ENCODE measurements around the gene SLC7A9.

The SLC7A9 gene

DNA sequence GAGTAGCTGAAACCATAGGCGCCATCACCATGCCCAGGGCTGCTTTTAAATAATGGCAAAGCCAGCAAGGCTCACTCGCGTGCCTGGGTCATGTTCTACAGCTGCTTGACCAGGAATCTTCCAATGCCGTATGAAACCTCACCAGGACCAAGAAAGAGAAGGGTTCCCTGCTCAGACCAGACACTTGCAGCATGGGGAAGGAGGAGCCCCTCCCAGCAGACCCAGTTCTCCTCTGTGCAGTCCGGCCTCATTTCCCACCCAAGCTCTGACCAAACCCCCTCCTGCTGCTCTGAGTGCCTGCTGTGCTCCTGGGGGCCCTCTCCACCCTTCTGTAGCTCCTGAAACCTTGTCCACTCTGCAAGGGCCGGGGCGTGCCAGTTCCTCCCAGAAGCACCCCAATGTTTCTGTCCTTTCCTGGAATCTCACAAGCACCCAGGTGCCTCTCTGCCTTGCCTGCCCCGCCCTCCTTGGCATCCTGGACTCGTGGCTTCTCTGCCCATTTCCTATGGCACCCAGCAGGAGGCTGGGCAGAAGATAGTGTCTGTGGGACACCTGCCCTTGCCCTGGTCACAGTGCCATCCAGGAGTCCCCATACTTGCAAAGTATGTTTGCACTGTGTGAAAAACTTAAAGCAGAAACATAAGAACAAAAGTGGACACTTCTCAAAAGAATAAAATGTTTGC, 6.8 kb upstream of the SLC7A9 start:
- no peak for DNase-seq
- no peaks in the 10 kb centered on the region for H3K4me1 Mint-ChIP-seq
- no peak overlapping the region for H3K4me3 Mint-ChIP-seq
- no peak for TF ChIP-seq CTCF (IDR thresholded peaks at IDR 0.05)
- no peak overlapping the region for H3K27ac Mint-ChIP-seq
- H3K9me3 Mint-ChIP-seq, result no peaks in the 10 kb centered on the region
- peaks cover 5% of the 10 kb centered on the region for H3K27me3 Mint-ChIP-seq (ENCODE audit: low read depth, poor library complexity)
- peaks cover 21% of the 10 kb centered on the region for H3K36me3 Mint-ChIP-seq (ENCODE audit: low read depth)

DNA sequence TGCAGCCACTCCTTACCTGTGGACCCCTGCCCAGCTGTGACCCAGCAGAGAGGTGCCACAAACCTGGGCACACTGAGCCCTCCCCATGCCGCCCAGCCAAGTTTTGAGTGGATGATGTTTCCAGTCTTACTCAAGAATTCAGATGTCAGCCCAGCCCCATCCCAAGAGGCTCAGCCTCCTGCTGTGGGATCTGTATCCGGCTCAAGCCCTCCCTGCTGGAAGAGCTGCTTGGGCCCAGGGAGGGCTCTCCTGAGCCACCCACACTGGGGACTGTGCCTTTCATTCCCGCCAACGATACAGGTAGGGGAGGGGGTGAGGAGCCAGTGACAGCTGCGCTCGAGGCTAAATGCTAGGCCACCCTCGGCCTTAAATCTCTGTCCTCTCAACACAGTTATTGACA, 5.9 kb upstream of the SLC7A9 start:
- no peak for DNase-seq
- H3K36me3 Mint-ChIP-seq (ENCODE audit: low read depth), result peaks cover 18% of the 10 kb centered on the region
- no peaks in the 10 kb centered on the region for H3K9me3 Mint-ChIP-seq
- H3K4me1 Mint-ChIP-seq, result no peaks in the 10 kb centered on the region
- no peak overlapping the region for H3K4me3 Mint-ChIP-seq
- no peak overlapping the region for H3K27ac Mint-ChIP-seq
- peaks cover 6% of the 10 kb centered on the region for H3K27me3 Mint-ChIP-seq (ENCODE audit: low read depth, poor library complexity)
- TF ChIP-seq CTCF (IDR thresholded peaks at IDR 0.05), result no peak

- Mint-ChIP-seq H3K27ac (no peak overlapping the region), H3K4me3 (no peak overlapping the region), H3K36me3 (ENCODE audit: low read depth) (peaks cover 14% of the 10 kb centered on the region), H3K9me3 (no peaks in the 10 kb centered on the region), H3K4me1 (peaks cover 2% of the 10 kb centered on the region), H3K27me3 (ENCODE audit: low read depth, poor library complexity) (peaks cover 6% of the 10 kb centered on the region)
- TF ChIP-seq CTCF (IDR thresholded peaks at IDR 0.05), result no peak
- no peak for DNase-seq
These were observed 5.0 kb upstream of the SLC7A9 start for GRCh38 chr19:32874605-32875004.

- no peak for DNase-seq
- Mint-ChIP-seq H3K4me1 (peaks cover 4% of the 10 kb centered on the region), H3K9me3 (no peaks in the 10 kb centered on the region), H3K4me3 (no peak overlapping the region), H3K27ac (peak overlapping the region; percentile 28), H3K36me3 (ENCODE audit: low read depth) (peaks cover 6% of the 10 kb centered on the region), H3K27me3 (ENCODE audit: low read depth, poor library complexity) (peaks cover 6% of the 10 kb centered on the region)
- no peak for TF ChIP-seq CTCF (IDR thresholded peaks at IDR 0.05)
These were observed 3.8 kb upstream of the SLC7A9 start for GRCh38 chr19:32873247-32873959.

- Mint-ChIP-seq H3K4me3 (no peak overlapping the region), H3K4me1 (peaks cover 4% of the 10 kb centered on the region), H3K27ac (no peak overlapping the region), H3K36me3 (ENCODE audit: low read depth) (no peaks in the 10 kb centered on the region), H3K27me3 (ENCODE audit: low read depth, poor library complexity) (peaks cover 4% of the 10 kb centered on the region), H3K9me3 (no peaks in the 10 kb centered on the region)
- DNase-seq, result no peak
- TF ChIP-seq CTCF (IDR thresholded peaks at IDR 0.05), result no peak
These were observed 2.8 kb upstream of the SLC7A9 start for GRCh38 chr19:32872391-32872790.

Measured in nephron progenitor cell (in vitro differentiated cells).